ENCODE results near the gene RPL39. TPM values are rescaled to one million over a fixed set of nuclear protein-coding genes. Genes with fewer than 3 reads are reported as not detected.

Gene RPL39
- 1,000 to 10,000 TPM; 1,101 to 1,343 TPM for total RNA-seq

GRCh38 chrX:119791437-119792231 lies at the start of gene RPL39:
Gene RPL39 (minus strand): TSS chrX:119791630. CDS start chrX:119791576, 54 bp downstream.

GRCh38 chrX:119757979-119758730 lies 33.3 kb downstream of the RPL39 start, which contains the start of gene SOWAHD:
Gene SOWAHD (plus strand): TSS chrX:119758588. CDS start chrX:119758668, 80 bp downstream.

Small RNAs within 50 kb of the gene (small RNA-seq; reads per million reads assigned to genes)
- 0 to 1.2 reads per million in 2 donors for gene SNORA69

Other genes with a start within 250 kb of the RPL39 start
- gene STEEP1, start 226.2 kb downstream of the RPL39 start, total RNA-seq, result 10 to 100 TPM; 22.0 to 30.3 TPM
- gene UBE2A, start 217.1 kb downstream of the RPL39 start, total RNA-seq, result 10 to 100 TPM; 30.6 to 32.6 TPM
- gene NKRF, start 185.2 kb downstream of the RPL39 start, total RNA-seq, result 1 to 10 TPM; 7.9 to 9.3 TPM
- 10 to 100 TPM; 14.5 to 20.6 TPM for gene SEPTIN6, start 98.5 kb downstream of the RPL39 start, total RNA-seq
- gene SOWAHD, start 33.0 kb downstream of the RPL39 start, total RNA-seq, result not detected
- gene UPF3B, start 61.3 kb upstream of the RPL39 start, total RNA-seq, result 1 to 10 TPM in 1 of 2 donors, under 1 TPM in 1; 0.69 to 1.7 TPM
- gene RNF113A, start 80.1 kb upstream of the RPL39 start, total RNA-seq, result 10 to 100 TPM; 12.4 to 18.0 TPM
- 10 to 100 TPM; 36.5 to 59.9 TPM for gene NDUFA1, start 80.2 kb upstream of the RPL39 start, total RNA-seq
- gene AKAP14, start 104.3 kb upstream of the RPL39 start, total RNA-seq, result not detected
- gene NKAP, start 152.1 kb upstream of the RPL39 start, total RNA-seq, result 1 to 10 TPM; 3.4 to 4.0 TPM

Measured in melanocyte of skin (primary cell).